Measurements from ENCODE around the gene DUSP9.

DNA sequence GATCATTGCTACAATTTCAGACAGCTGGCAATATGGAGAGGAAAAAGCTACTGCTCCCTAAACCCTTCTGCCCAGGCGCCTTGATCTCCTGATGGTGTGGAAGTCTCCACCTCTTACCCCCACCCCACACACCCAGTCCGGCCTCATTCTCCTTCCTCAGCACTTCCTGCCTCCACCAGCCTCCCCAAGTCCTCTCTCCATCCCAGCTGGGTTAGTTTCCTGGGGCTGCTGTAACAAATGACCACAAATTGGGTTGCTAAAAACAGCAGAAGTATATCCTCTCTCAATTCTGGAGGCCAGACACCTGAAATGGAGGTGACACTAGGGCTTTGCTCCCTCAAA is 47.0 kb upstream of the DUSP9 start:
- TF ChIP-seq, protein P1, sequence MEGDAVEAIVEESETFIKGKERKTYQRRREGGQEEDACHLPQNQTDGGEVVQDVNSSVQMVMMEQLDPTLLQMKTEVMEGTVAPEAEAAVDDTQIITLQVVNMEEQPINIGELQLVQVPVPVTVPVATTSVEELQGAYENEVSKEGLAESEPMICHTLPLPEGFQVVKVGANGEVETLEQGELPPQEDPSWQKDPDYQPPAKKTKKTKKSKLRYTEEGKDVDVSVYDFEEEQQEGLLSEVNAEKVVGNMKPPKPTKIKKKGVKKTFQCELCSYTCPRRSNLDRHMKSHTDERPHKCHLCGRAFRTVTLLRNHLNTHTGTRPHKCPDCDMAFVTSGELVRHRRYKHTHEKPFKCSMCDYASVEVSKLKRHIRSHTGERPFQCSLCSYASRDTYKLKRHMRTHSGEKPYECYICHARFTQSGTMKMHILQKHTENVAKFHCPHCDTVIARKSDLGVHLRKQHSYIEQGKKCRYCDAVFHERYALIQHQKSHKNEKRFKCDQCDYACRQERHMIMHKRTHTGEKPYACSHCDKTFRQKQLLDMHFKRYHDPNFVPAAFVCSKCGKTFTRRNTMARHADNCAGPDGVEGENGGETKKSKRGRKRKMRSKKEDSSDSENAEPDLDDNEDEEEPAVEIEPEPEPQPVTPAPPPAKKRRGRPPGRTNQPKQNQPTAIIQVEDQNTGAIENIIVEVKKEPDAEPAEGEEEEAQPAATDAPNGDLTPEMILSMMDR (conservative IDR thresholded peaks at IDR 0.05; ENCODE audit: low read depth, low read length), result no peak
- TF ChIP-seq EZH2 (IDR thresholded peaks at IDR 0.05; ENCODE audit: low read length, unreplicated experiment) (no peak), EZH2phosphoT487 (IDR thresholded peaks at IDR 0.05; ENCODE audit: borderline replicate concordance, low read length) (no peak)
